Panc1 (cell line): Measurements from ENCODE around the gene GPR149. TPM values are rescaled to one million over a fixed set of nuclear protein-coding genes. Genes with fewer than 3 reads are reported as not detected.

Experiments used
- ATAC-seq: fragments of 200-7000 bp; cut with Tn5 transposase; 2 replicates; pipeline ENCODE4 v1.9.1; 2020; ENCODE audit warnings: mild to moderate bottlenecking, moderate library complexity
- BruUV-seq: library from RNA; stranded (reverse); fragments of 400-500 nt; replicated peaks from 2 replicates; lab custom pipeline; 2021; lab: Mats Ljungman, UMichigan
- CTCF ChIA-PET: fragments of 300-600 bp; sonication (Branson Sonifier 250); formaldehyde crosslinking; loops from one replicate; lab custom pipeline; 2022; ENCODE audit warnings: antibody characterized with exemption; lab: Charles Lee
- POLR2A ChIA-PET: fragments of 300-600 bp; sonication (Branson Sonifier 250); formaldehyde crosslinking; loops from one replicate; lab custom pipeline; 2022; ENCODE audit warnings: antibody characterized with exemption; lab: Charles Lee
- DNase-seq: peaks from one replicate; pipeline ENCODE4 v3.0.0-alpha.2; 2010; ENCODE audit warnings: low read depth, low spot score
- H3K27ac ChIP-seq: 2 replicates; pipeline ENCODE4 v1.5.1; 2011; ENCODE audit warnings: mild to moderate bottlenecking, low read length, inconsistent platforms
- H3K27me3 ChIP-seq: fragments of 200-500 bp; sonication (Bioruptor generic); 2 replicates; pipeline ENCODE4 v1.6.0; 2014; ENCODE audit warnings: low read length, inconsistent platforms; ENCODE audit not compliant: control insufficient read depth, insufficient read depth
- H3K36me3 ChIP-seq: fragments of 200-500 bp; sonication (Bioruptor generic); 2 replicates; pipeline ENCODE4 v1.5.1; 2014; ENCODE audit warnings: inconsistent platforms, mild to moderate bottlenecking, low read length, moderate library complexity; ENCODE audit not compliant: control insufficient read depth, insufficient read depth
- H3K4me1 ChIP-seq: 2 replicates; pipeline ENCODE4 v1.5.1; 2011; ENCODE audit warnings: inconsistent platforms, mild to moderate bottlenecking, low read length, moderate library complexity; ENCODE audit not compliant: control insufficient read depth, insufficient read depth
- H3K4me3 ChIP-seq, 2 experiments: 2 replicates each; pipeline ENCODE4 v1.5.1; 2011 to 2012; ENCODE audit warnings: low read depth in 2 of 2, low read length in 2 of 2, mild to moderate bottlenecking in 2 of 2, inconsistent platforms in 1 of 2, moderate library complexity in 1 of 2
- H3K9me3 ChIP-seq: fragments of 200-500 bp; sonication (Bioruptor generic); 2 replicates; pipeline ENCODE4 v1.5.1; 2014; ENCODE audit warnings: low read depth, mild to moderate bottlenecking, inconsistent platforms, low read length, moderate library complexity; ENCODE audit not compliant: control insufficient read depth, insufficient read depth
- CTCF ChIP-seq: fragments of 450-650 bp; IDR thresholded peaks from 2 replicates; pipeline ENCODE4 v1.5.1; 2017; ENCODE audit warnings: mild to moderate bottlenecking
- POLR2AphosphoS5 ChIP-seq: IDR thresholded peaks from 2 replicates; pipeline ENCODE4 v1.6.1; 2012; ENCODE audit warnings: mild to moderate bottlenecking, low read depth, low read length, moderate library complexity
- REST ChIP-seq, 2 experiments: IDR thresholded peaks; 2 replicates each; pipeline ENCODE4 v1.6.1; 2011 to 2012; ENCODE audit warnings: low read depth in 2 of 2, control low read depth in 1 of 2, low read length in 1 of 2, mild to moderate bottlenecking in 1 of 2, moderate library complexity in 1 of 2; ENCODE audit not compliant: insufficient read depth in 1 of 2
- SIN3A ChIP-seq: IDR thresholded peaks from 2 replicates; pipeline ENCODE4 v1.6.1; 2012; ENCODE audit warnings: low read depth, mild to moderate bottlenecking, low read length, moderate library complexity, borderline replicate concordance; ENCODE audit not compliant: insufficient read depth
- TCF7L2 ChIP-seq: IDR thresholded peaks from 2 replicates; pipeline ENCODE4 v1.6.1; 2011; ENCODE audit warnings: mild to moderate bottlenecking, low read depth, low read length, inconsistent platforms
- in situ Hi-C: cut with HindIII; loops from 2 replicates; pipeline ENCODE4 v1.10.0; 2016; ENCODE audit warnings: low sequenced_read_pairs, low pct_unique_long_range_greater_than_20kb
- intact Hi-C: fragments of 100-400 bp; cut with micrococcal nuclease; formaldehyde crosslinking; loops from one replicate; pipeline ENCODE4 v1.10.0; 2022; ENCODE audit not compliant: unreplicated experiment
- total RNA-seq: library from RNA; stranded (reverse); gene quantifications from one replicate; pipeline ENCODE4 v1.2.1, GENCODE V29; 2021; ENCODE audit not compliant: unreplicated experiment

GPR149 gene
- total RNA-seq, 1 experiment from 2014 or later: not detected

- ATAC-seq: no peak
- POLR2A ChIA-PET: no interaction called here
- DNase-seq: no peak
- Histone ChIP-seq H3K27ac (no peak overlapping the region), H3K4me3 (no peak overlapping the region), H3K9me3 (no peaks in the 10 kb centered on the region), H3K4me1 (no peaks in the 10 kb centered on the region), H3K27me3 (no peaks in the 10 kb centered on the region), H3K36me3 (no peaks in the 10 kb centered on the region)
- intact Hi-C loops: no loop called here
- TF ChIP-seq SIN3A (no peak), REST (IDR thresholded peaks at IDR 0.05; ENCODE audit: insufficient read depth in 1 of 2, low read depth in 2 of 2, low read length in 1 of 2) (no peak), POLR2AphosphoS5 (no peak), TCF7L2 (no peak), CTCF (no peak)
- CTCF ChIA-PET: no interaction called here
- in situ Hi-C loops: no loop called here
- BruUV-seq: no TSS peak
Measured at GRCh38 chr3:154367221-154367620, 62.8 kb downstream of the GPR149 start.

- no TSS peak for BruUV-seq
- ChIA-PET CTCF (no interaction called here), POLR2A (no interaction called here)
- ATAC-seq (no peak), DNase-seq (no peak)
- intact Hi-C loops (no loop called here), in situ Hi-C loops (no loop called here)
- no peaks in the 10 kb centered on the region for H3K36me3 ChIP-seq
- no peaks in the 10 kb centered on the region for H3K9me3 ChIP-seq
- no peaks in the 10 kb centered on the region for H3K4me1 ChIP-seq
- no peak overlapping the region for H3K4me3 ChIP-seq
- H3K27ac ChIP-seq: no peak overlapping the region
- no peak for TF ChIP-seq REST (IDR thresholded peaks at IDR 0.05; ENCODE audit: insufficient read depth in 1 of 2, low read depth in 2 of 2, low read length in 1 of 2)
- H3K27me3 ChIP-seq: no peaks in the 10 kb centered on the region
Measured at GRCh38 chr3:154364849-154365248, 65.1 kb downstream of the GPR149 start.
